HUES6 (cell line): ENCODE measurements around the gene ZNF217.
"Not testable (repeated sequence)": the region's sequence is repeated elsewhere in the genome, so short reads cannot be mapped to it uniquely, and the experiment has no call there.

ENCODE experiments used
- H3K27ac ChIP-seq: 2 replicates; pipeline ENCODE4 v1.7.0; 2013; ENCODE audit warnings: low read depth, mild to moderate bottlenecking, low read length, inconsistent platforms
- H3K27me3 ChIP-seq: 2 replicates; pipeline ENCODE4 v1.6.1; 2013; ENCODE audit warnings: low read length; ENCODE audit not compliant: control insufficient read depth, insufficient read depth
- H3K36me3 ChIP-seq: 2 replicates; pipeline ENCODE4 v1.6.1; 2013; ENCODE audit warnings: low read length; ENCODE audit not compliant: control insufficient read depth, insufficient read depth
- H3K4me1 ChIP-seq: 2 replicates; pipeline ENCODE4 v1.6.1; 2013; ENCODE audit warnings: low read length; ENCODE audit not compliant: control insufficient read depth, insufficient read depth
- H3K4me3 ChIP-seq: 2 replicates; pipeline ENCODE4 v1.5.1; 2013; ENCODE audit warnings: low read depth, low read length
- H3K9ac ChIP-seq: one replicate; pipeline ENCODE4 v1.6.1; 2013; ENCODE audit warnings: mild to moderate bottlenecking, low read length
- H3K9me3 ChIP-seq: 2 replicates; pipeline ENCODE4 v1.6.1; 2013; ENCODE audit warnings: low read depth, low read length; ENCODE audit not compliant: control insufficient read depth, insufficient read depth

Gene ZNF217

DNA sequence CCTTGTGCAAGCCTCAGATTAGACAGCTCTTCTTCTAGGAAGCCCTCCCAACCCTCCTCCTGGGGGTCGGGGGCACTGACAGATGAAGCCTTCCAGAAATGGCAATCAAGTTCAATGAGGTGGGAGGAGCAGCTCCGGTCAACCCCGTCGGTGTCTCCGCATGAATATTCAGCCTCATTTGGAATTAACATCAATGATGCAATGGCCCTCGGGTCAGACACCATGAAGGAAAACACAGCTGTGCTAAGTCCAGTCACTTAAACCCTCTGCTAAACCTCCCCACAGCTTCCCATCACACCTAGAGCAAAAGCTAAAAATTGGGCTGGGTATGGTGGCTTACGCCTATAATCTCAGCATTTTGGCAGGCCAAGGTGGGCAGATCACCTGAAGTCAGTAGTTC lies 36.5 kb downstream of the ZNF217 start:
- Histone ChIP-seq H3K27me3 (no peaks in the 10 kb centered on the region), H3K36me3 (no peaks in the 10 kb centered on the region), H3K4me1 (no peaks in the 10 kb centered on the region)

GRCh38 chr20:53556267-53556897 lies 37.3 kb downstream of the ZNF217 start:
- Histone ChIP-seq H3K9me3 (no peaks in the 10 kb centered on the region), H3K27me3 (no peaks in the 10 kb centered on the region), H3K4me1 (no peaks in the 10 kb centered on the region), H3K27ac (no peak overlapping the region), H3K4me3 (no peak overlapping the region), H3K9ac (no peak overlapping the region), H3K36me3 (no peaks in the 10 kb centered on the region)

More for the DNA sequence above, 36.5 kb downstream of the ZNF217 start:
- Histone ChIP-seq H3K27ac (no peak overlapping the region), H3K9ac (no peak overlapping the region), H3K4me3 (no peak overlapping the region), H3K9me3 (no peaks in the 10 kb centered on the region)

- no peak overlapping the region for H3K9ac ChIP-seq
- no peaks in the 10 kb centered on the region for H3K27me3 ChIP-seq
- H3K36me3 ChIP-seq: no peaks in the 10 kb centered on the region
- no peaks in the 10 kb centered on the region for H3K9me3 ChIP-seq
- H3K4me1 ChIP-seq: no peaks in the 10 kb centered on the region
- H3K4me3 ChIP-seq: no peak overlapping the region
- H3K27ac ChIP-seq: no peak overlapping the region
These were observed 37.8 kb downstream of the ZNF217 start for GRCh38 chr20:53555816-53556215.

GRCh38 chr20:53555081-53555480 lies 38.6 kb downstream of the ZNF217 start:
- no peak overlapping the region for H3K27ac ChIP-seq
- H3K4me1 ChIP-seq: no peaks in the 10 kb centered on the region
- no peak overlapping the region for H3K9ac ChIP-seq
- H3K36me3 ChIP-seq: no peaks in the 10 kb centered on the region
- H3K9me3 ChIP-seq: no peaks in the 10 kb centered on the region
- no peaks in the 10 kb centered on the region for H3K27me3 ChIP-seq
- no peak overlapping the region for H3K4me3 ChIP-seq

- H3K4me3 ChIP-seq, H3K9me3 ChIP-seq, H3K9ac ChIP-seq, H3K4me1 ChIP-seq, H3K27me3 ChIP-seq, H3K36me3 ChIP-seq, H3K27ac ChIP-seq: not testable (repeated sequence)
These were observed 41.1 kb downstream of the ZNF217 start for GRCh38 chr20:53552572-53552893.

DNA sequence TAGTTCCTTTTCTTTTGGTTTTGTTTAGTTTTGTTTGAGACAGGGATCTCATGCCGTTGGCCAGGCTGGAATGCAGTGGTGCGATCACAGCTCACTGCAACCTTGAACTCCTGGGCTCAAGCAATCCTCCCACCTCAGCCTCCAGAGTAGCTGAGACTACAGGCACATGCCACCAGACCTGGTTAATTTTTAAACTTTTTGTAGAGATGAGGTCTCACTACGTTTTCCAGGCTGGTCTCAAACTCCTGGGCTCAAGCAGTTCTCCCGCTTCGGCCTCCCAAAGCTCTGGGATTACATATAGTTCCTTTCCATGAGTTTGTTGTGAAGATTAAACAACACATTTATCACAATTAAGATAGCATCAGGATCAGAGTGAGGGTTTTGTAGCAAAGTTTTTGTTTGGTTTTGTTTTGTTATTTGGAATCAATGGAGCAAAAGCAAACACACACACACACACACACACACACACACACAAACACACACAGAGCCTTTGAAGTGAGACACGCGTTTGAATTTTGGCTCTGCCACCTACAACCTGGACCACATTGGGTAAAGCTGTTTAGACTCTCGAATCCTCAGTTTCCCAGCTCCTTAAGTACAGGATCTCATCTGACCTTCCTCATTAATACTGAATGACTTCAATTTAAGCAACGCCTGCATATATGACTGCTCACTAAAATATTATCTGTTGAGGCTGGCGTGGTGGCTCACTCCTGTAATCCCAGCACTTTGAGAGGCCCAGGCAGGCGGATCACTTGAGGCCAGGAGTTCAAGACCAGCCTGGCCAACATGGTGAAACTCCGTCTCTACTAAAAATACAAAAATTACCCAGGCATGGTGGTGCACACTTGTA lies 41.7 kb downstream of the ZNF217 start:
- not testable (repeated sequence) for H3K4me3 ChIP-seq, H3K4me1 ChIP-seq, H3K9me3 ChIP-seq, H3K36me3 ChIP-seq, H3K9ac ChIP-seq, H3K27me3 ChIP-seq, H3K27ac ChIP-seq

- no peak overlapping the region for H3K9ac ChIP-seq
- H3K4me1 ChIP-seq: no peaks in the 10 kb centered on the region
- H3K27me3 ChIP-seq: no peaks in the 10 kb centered on the region
- no peak overlapping the region for H3K27ac ChIP-seq
- no peak overlapping the region for H3K4me3 ChIP-seq
- H3K36me3 ChIP-seq: no peaks in the 10 kb centered on the region
- H3K9me3 ChIP-seq: no peaks in the 10 kb centered on the region
These were observed 43.1 kb downstream of the ZNF217 start for GRCh38 chr20:53550280-53551187.

DNA sequence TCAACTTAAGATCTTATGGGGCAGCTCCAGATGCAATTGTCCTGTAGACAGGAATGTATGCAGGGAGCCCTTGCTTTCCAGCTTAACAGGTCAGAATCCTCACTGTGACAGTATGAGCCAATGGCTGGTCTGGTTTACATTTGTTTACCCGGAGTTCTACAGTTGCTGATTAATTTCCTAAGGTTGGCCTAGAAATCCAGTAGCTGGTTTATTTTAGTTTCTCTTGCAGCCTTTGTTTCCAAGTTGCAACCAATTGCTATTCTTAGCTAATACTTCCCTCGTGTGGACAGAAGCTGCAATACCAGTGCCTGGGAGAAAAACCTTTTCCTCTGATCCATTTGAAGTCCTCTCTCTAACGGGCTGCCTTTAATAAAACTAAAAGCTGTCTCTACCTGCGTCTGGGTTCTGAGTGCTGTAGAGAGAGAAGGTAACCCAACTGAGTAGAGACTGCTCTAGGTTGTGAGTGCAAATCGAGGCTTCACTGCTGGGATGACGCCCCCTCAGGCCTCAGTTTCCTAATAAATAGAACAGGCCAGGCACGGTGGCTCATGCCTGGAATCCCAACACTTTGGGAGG lies 45.9 kb downstream of the ZNF217 start:
- H3K9me3 ChIP-seq: no peaks in the 10 kb centered on the region
- H3K27me3 ChIP-seq: no peaks in the 10 kb centered on the region
- no peaks in the 10 kb centered on the region for H3K36me3 ChIP-seq
- H3K4me1 ChIP-seq: no peaks in the 10 kb centered on the region
- H3K4me3 ChIP-seq: no peak overlapping the region
- H3K9ac ChIP-seq: no peak overlapping the region
- no peak overlapping the region for H3K27ac ChIP-seq

DNA sequence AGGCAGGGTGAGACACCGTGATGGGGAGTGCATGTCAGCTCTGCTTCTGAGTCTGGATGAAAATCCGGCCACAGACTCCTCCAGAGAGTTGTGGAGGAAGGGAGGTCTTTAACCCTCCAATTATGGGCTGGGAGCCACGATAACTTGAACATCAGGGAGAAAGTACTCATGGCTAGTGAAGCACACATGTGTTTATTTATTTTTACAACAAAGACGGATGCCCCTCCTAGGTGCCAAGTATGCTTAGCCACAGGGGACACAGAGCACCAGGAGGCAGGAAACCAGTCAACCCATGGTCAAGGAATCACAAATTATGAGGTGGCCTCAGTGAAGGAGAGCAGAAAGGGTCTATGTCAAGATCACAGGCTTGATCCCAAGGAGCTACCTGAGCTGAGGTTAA lies 54.1 kb downstream of the ZNF217 start:
- Histone ChIP-seq H3K9ac (no peak overlapping the region), H3K27me3 (no peaks in the 10 kb centered on the region), H3K9me3 (no peaks in the 10 kb centered on the region), H3K4me1 (no peaks in the 10 kb centered on the region), H3K36me3 (no peaks in the 10 kb centered on the region), H3K27ac (no peak overlapping the region), H3K4me3 (no peak overlapping the region)

GRCh38 chr20:53536382-53536781 lies 57.3 kb downstream of the ZNF217 start:
- not testable (repeated sequence) for H3K9ac ChIP-seq, H3K4me3 ChIP-seq, H3K9me3 ChIP-seq, H3K27ac ChIP-seq, H3K27me3 ChIP-seq, H3K4me1 ChIP-seq, H3K36me3 ChIP-seq

- Histone ChIP-seq H3K27ac (no peak overlapping the region), H3K4me3 (no peak overlapping the region), H3K36me3 (no peaks in the 10 kb centered on the region), H3K9me3 (no peaks in the 10 kb centered on the region), H3K27me3 (no peaks in the 10 kb centered on the region), H3K9ac (no peak overlapping the region), H3K4me1 (no peaks in the 10 kb centered on the region)
These were observed 57.8 kb downstream of the ZNF217 start for GRCh38 chr20:53535878-53536277.
